Osteoblast (primary cell): ENCODE data around the gene GTF2IRD1. TPM values are rescaled to one million over a fixed set of nuclear protein-coding genes. Genes with fewer than 3 reads are reported as not detected.

Source experiments
- DNase-seq: peaks from one replicate; pipeline ENCODE4 v3.0.0; 2011; ENCODE audit warnings: low spot score, mixed read lengths; ENCODE audit not compliant: insufficient read length; ENCODE audit errors: missing footprints
- H2AFZ ChIP-seq: 2 replicates; pipeline ENCODE4 v1.6.0; 2011; ENCODE audit warnings: mild to moderate bottlenecking, low read length
- H3K27ac ChIP-seq: 2 replicates; pipeline ENCODE4 v1.5.1; 2011; ENCODE audit warnings: mild to moderate bottlenecking, low read depth, low read length, moderate library complexity
- H3K27me3 ChIP-seq: 2 replicates; pipeline ENCODE4 v1.6.0; 2012; ENCODE audit warnings: mild to moderate bottlenecking, control low read depth, inconsistent platforms, low read length, moderate library complexity; ENCODE audit not compliant: insufficient read depth
- H3K36me3 ChIP-seq: 2 replicates; pipeline ENCODE4 v1.5.1; 2011; ENCODE audit warnings: mild to moderate bottlenecking, low read length, control low read depth, moderate library complexity; ENCODE audit not compliant: insufficient read depth
- H3K4me1 ChIP-seq: 2 replicates; pipeline ENCODE4 v1.5.1; 2011; ENCODE audit warnings: mild to moderate bottlenecking, low read length, control low read depth, moderate library complexity; ENCODE audit not compliant: insufficient read depth
- H3K4me2 ChIP-seq: 2 replicates; pipeline ENCODE4 v1.6.0; 2011; ENCODE audit warnings: mild to moderate bottlenecking, low read length; ENCODE audit not compliant: insufficient read depth
- H3K4me3 ChIP-seq: fragments of 200-600 bp; sonication (generic); 3 replicates; pipeline ENCODE4 v1.5.1; 2012; ENCODE audit warnings: mild to moderate bottlenecking, low read length, inconsistent platforms; ENCODE audit not compliant: insufficient read depth
- H3K79me2 ChIP-seq: 2 replicates; pipeline ENCODE4 v1.6.0; 2012; ENCODE audit warnings: mild to moderate bottlenecking, low read length, control low read depth, inconsistent platforms; ENCODE audit not compliant: insufficient read depth
- H3K9me3 ChIP-seq: 2 replicates; pipeline ENCODE4 v1.5.1; 2011; ENCODE audit warnings: low read depth, low read length, control low read depth
- H4K20me1 ChIP-seq: 2 replicates; pipeline ENCODE4 v1.6.0; 2012; ENCODE audit warnings: mild to moderate bottlenecking, low read length, control low read depth; ENCODE audit not compliant: insufficient read depth
- CTCF ChIP-seq: IDR thresholded peaks from 2 replicates; pipeline ENCODE4 v1.5.1; 2011; ENCODE audit warnings: mild to moderate bottlenecking, low read depth, low read length, moderate library complexity; ENCODE audit errors: extremely low read depth
- total RNA-seq: library from RNA; depleted of rRNA; stranded (reverse); fragments of >200 nt; gene quantifications from 2 replicates; pipeline ENCODE4 v1.2.3, GENCODE V29; 2012

Gene GTF2IRD1
- total RNA-seq, 1 donor, result 15.9 TPM

- no peak overlapping the region for H3K4me2 ChIP-seq
- H3K4me1 ChIP-seq, result peaks cover 27% of the 10 kb centered on the region
- H3K36me3 ChIP-seq, result no peaks in the 10 kb centered on the region
- no peak overlapping the region for H3K27ac ChIP-seq
- TF ChIP-seq CTCF, result no peak
- no peak for DNase-seq
- no peaks in the 10 kb centered on the region for H3K27me3 ChIP-seq
- H3K79me2 ChIP-seq, result no peaks in the 10 kb centered on the region
- no peak overlapping the region for H3K4me3 ChIP-seq
- H3K9me3 ChIP-seq, result no peaks in the 10 kb centered on the region
- H4K20me1 ChIP-seq, result no peaks in the 10 kb centered on the region
- no peak overlapping the region for H2AFZ ChIP-seq
Measured at GRCh38 chr7:74584160-74584954, 130.7 kb downstream of the GTF2IRD1 start.

- Histone ChIP-seq H3K79me2 (no peaks in the 10 kb centered on the region), H3K4me2 (no peak overlapping the region), H3K4me1 (peaks cover 13% of the 10 kb centered on the region), H3K4me3 (no peak overlapping the region), H4K20me1 (no peaks in the 10 kb centered on the region), H3K27me3 (no peaks in the 10 kb centered on the region), H2AFZ (no peak overlapping the region), H3K9me3 (no peaks in the 10 kb centered on the region), H3K27ac (no peak overlapping the region), H3K36me3 (peaks cover 9% of the 10 kb centered on the region)
- DNase-seq, result peak; percentile 68
- no peak for TF ChIP-seq CTCF
Measured at GRCh38 chr7:74585844-74586243, 132.1 kb downstream of the GTF2IRD1 start.

GRCh38 chr7:74586258-74587175 lies 132.8 kb downstream of the GTF2IRD1 start:
- peak overlapping the region; percentile 76 for H3K27ac ChIP-seq
- no peaks in the 10 kb centered on the region for H3K27me3 ChIP-seq
- H4K20me1 ChIP-seq, result no peaks in the 10 kb centered on the region
- no peaks in the 10 kb centered on the region for H3K9me3 ChIP-seq
- DNase-seq, result no peak
- H3K4me2 ChIP-seq, result peak overlapping the region; percentile 63
- TF ChIP-seq CTCF, result no peak
- no peak overlapping the region for H2AFZ ChIP-seq
- H3K79me2 ChIP-seq, result no peaks in the 10 kb centered on the region
- H3K4me3 ChIP-seq, result no peak overlapping the region
- H3K4me1 ChIP-seq, result peaks cover 12% of the 10 kb centered on the region
- H3K36me3 ChIP-seq, result peaks cover 11% of the 10 kb centered on the region
